OCI-LY1 (cell line): Measurements from ENCODE around the gene SSMEM1.
"Not testable (repeated sequence)": the region's sequence is repeated elsewhere in the genome, so short reads cannot be mapped to it uniquely, and the experiment has no call there.

Experiments
- H2AFZ ChIP-seq: fragments of 200-600 bp; sonication (generic), shearing (Covaris generic); 2 replicates; pipeline ENCODE4 v1.6.0; 2014; ENCODE audit warnings: antibody characterized with exemption, mild to moderate bottlenecking, low read length
- H3F3A ChIP-seq: fragments of 200-600 bp; sonication (generic), shearing (Covaris generic); 2 replicates; pipeline ENCODE4 v1.6.0; 2014; ENCODE audit warnings: mild to moderate bottlenecking, antibody characterized with exemption, low read length, moderate library complexity; ENCODE audit not compliant: insufficient read depth
- H3K27ac ChIP-seq: fragments of 200-600 bp; sonication (generic); 2 replicates; pipeline ENCODE4 v1.5.1; 2014; ENCODE audit warnings: low read length, mixed run types, mild to moderate bottlenecking, low read depth; ENCODE audit not compliant: poor library complexity, severe bottlenecking
- H3K27me3 ChIP-seq: fragments of 200-600 bp; sonication (generic); 2 replicates; pipeline ENCODE4 v1.6.0; 2014; ENCODE audit warnings: antibody characterized with exemption, mild to moderate bottlenecking, low read length, moderate library complexity; ENCODE audit not compliant: insufficient read depth
- H3K36me3 ChIP-seq: fragments of 200-600 bp; sonication (generic); 2 replicates; pipeline ENCODE4 v1.6.1; 2014; ENCODE audit warnings: mild to moderate bottlenecking, antibody characterized with exemption, low read length, moderate library complexity, mixed read lengths; ENCODE audit not compliant: insufficient read depth
- H3K4me1 ChIP-seq: fragments of 200-600 bp; sonication (generic); 2 replicates; pipeline ENCODE4 v1.5.1; 2014; ENCODE audit warnings: mild to moderate bottlenecking, low read length, moderate library complexity; ENCODE audit not compliant: insufficient read depth, severe bottlenecking
- H3K4me2 ChIP-seq: fragments of 200-600 bp; sonication (generic), shearing (Covaris generic); 2 replicates; pipeline ENCODE4 v1.6.1; 2014; ENCODE audit warnings: low read length
- H3K4me3 ChIP-seq: fragments of 200-600 bp; sonication (generic); 2 replicates; pipeline ENCODE4 v1.5.1; 2014; ENCODE audit warnings: low read length, low read depth, mild to moderate bottlenecking, mixed read lengths; ENCODE audit not compliant: poor library complexity, severe bottlenecking
- H3K79me2 ChIP-seq: fragments of 200-600 bp; shearing (Covaris generic); 2 replicates; pipeline ENCODE4 v1.6.1; 2016; ENCODE audit warnings: mixed run types, low read length, mixed read lengths; ENCODE audit not compliant: insufficient read depth
- H3K9ac ChIP-seq: fragments of 200-600 bp; sonication (generic), shearing (Covaris generic); 2 replicates; pipeline ENCODE4 v1.6.1; 2014; ENCODE audit warnings: mild to moderate bottlenecking, low read length, mixed read lengths
- H3K9me2 ChIP-seq: fragments of 200-600 bp; sonication (generic), shearing (Covaris generic); 2 replicates; pipeline ENCODE4 v1.6.1; 2014; ENCODE audit warnings: low read depth, mild to moderate bottlenecking, low read length, mixed read lengths
- H3K9me3 ChIP-seq: fragments of 200-600 bp; shearing (Covaris generic); 2 replicates; pipeline ENCODE4 v1.6.1; 2014; ENCODE audit warnings: low read length, mixed read lengths
- H4K20me1 ChIP-seq: fragments of 200-600 bp; sonication (generic), shearing (Covaris generic); 2 replicates; pipeline ENCODE4 v1.6.0; 2016; ENCODE audit warnings: mild to moderate bottlenecking, low read length; ENCODE audit not compliant: insufficient read depth
- CTCF ChIP-seq: fragments of 200-600 bp; sonication (generic), shearing (Covaris generic); IDR thresholded peaks from 2 replicates; pipeline ENCODE4 v1.5.1; 2017; ENCODE audit warnings: mild to moderate bottlenecking, antibody characterized with exemption, low read length, moderate library complexity, mixed read lengths
- EZH2 ChIP-seq: fragments of 200-600 bp; sonication (generic), shearing (Covaris generic); IDR thresholded peaks from 2 replicates; pipeline ENCODE4 v1.8.0; 2017; ENCODE audit warnings: borderline replicate concordance, mixed run types, mild to moderate bottlenecking, antibody characterized with exemption, low read length, moderate library complexity, mixed read lengths

Gene SSMEM1

GRCh38 chr7:130182990-130183389, 24.7 kb upstream of the SSMEM1 start:
- no peak overlapping the region for H2AFZ ChIP-seq
- no peaks in the 10 kb centered on the region for H3K27me3 ChIP-seq
- H4K20me1 ChIP-seq = no peaks in the 10 kb centered on the region
- no peak overlapping the region for H3K4me3 ChIP-seq
- H3K9ac ChIP-seq = no peak overlapping the region
- no peaks in the 10 kb centered on the region for H3K4me1 ChIP-seq
- no peak for TF ChIP-seq EZH2
- no peak for TF ChIP-seq CTCF
- H3K79me2 ChIP-seq = no peaks in the 10 kb centered on the region
- H3K4me2 ChIP-seq = no peak overlapping the region
- no peaks in the 10 kb centered on the region for H3K9me3 ChIP-seq
- no peaks in the 10 kb centered on the region for H3F3A ChIP-seq
- H3K27ac ChIP-seq = no peak overlapping the region
- peaks cover 86% of the 10 kb centered on the region for H3K36me3 ChIP-seq
- no peaks in the 10 kb centered on the region for H3K9me2 ChIP-seq

DNA sequence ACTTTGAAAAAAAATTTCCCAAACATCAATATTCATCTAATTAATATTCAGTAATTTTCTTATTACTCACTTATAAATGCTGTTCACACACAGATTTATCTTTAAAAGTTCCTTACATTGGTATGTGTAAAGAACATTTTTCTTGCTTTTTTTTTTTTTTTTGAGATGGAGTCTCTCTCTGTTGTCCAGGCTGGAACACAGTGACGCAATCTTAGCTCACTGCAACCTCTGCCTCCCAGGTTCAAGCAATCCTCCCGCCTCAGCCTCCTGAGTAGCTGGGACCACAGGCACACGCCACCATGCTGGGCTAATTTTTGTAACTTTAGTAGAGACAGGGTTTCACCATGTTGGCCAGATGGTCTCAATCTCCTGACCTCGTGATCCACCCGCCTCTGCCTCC, 23.3 kb upstream of the SSMEM1 start:
- not testable (repeated sequence) for H3K79me2 ChIP-seq, H3K9me3 ChIP-seq, H4K20me1 ChIP-seq, H3F3A ChIP-seq, H3K27me3 ChIP-seq, H3K9me2 ChIP-seq, H2AFZ ChIP-seq, H3K4me1 ChIP-seq, H3K4me2 ChIP-seq, H3K4me3 ChIP-seq, H3K27ac ChIP-seq, H3K9ac ChIP-seq
- H3K36me3 ChIP-seq = peaks cover 85% of the 10 kb centered on the region

- H3K4me1 ChIP-seq = no peaks in the 10 kb centered on the region
- H3K9me2 ChIP-seq = no peaks in the 10 kb centered on the region
- H3K9ac ChIP-seq = no peak overlapping the region
- no peak overlapping the region for H2AFZ ChIP-seq
- H3F3A ChIP-seq = no peaks in the 10 kb centered on the region
- no peaks in the 10 kb centered on the region for H4K20me1 ChIP-seq
- no peak overlapping the region for H3K4me2 ChIP-seq
- no peak overlapping the region for H3K4me3 ChIP-seq
- H3K79me2 ChIP-seq = no peaks in the 10 kb centered on the region
- TF ChIP-seq CTCF = no peak
- no peak for TF ChIP-seq EZH2
- no peaks in the 10 kb centered on the region for H3K27me3 ChIP-seq
- H3K27ac ChIP-seq = no peak overlapping the region
- H3K9me3 ChIP-seq = no peaks in the 10 kb centered on the region
- H3K36me3 ChIP-seq = peaks cover 88% of the 10 kb centered on the region
Observed at GRCh38 chr7:130187360-130187759, 20.3 kb upstream of the SSMEM1 start.

- no peak overlapping the region for H3K9ac ChIP-seq
- H3K79me2 ChIP-seq = no peaks in the 10 kb centered on the region
- H4K20me1 ChIP-seq = no peaks in the 10 kb centered on the region
- no peak overlapping the region for H3K4me2 ChIP-seq
- H3F3A ChIP-seq = no peaks in the 10 kb centered on the region
- TF ChIP-seq EZH2 (no peak), CTCF (no peak)
- no peaks in the 10 kb centered on the region for H3K27me3 ChIP-seq
- H3K36me3 ChIP-seq = peaks cover 86% of the 10 kb centered on the region
- H3K27ac ChIP-seq = no peak overlapping the region
- no peaks in the 10 kb centered on the region for H3K9me2 ChIP-seq
- no peak overlapping the region for H2AFZ ChIP-seq
- no peaks in the 10 kb centered on the region for H3K4me1 ChIP-seq
- no peak overlapping the region for H3K4me3 ChIP-seq
- H3K9me3 ChIP-seq = no peaks in the 10 kb centered on the region
Observed at GRCh38 chr7:130189343-130189742, 18.3 kb upstream of the SSMEM1 start.
